Mesendoderm (in vitro differentiated cells): ENCODE results near the gene LUC7L3.

ENCODE experiments used
- DNase-seq: peaks from one replicate; pipeline ENCODE4 v3.0.0; 2013
- H2AK5ac ChIP-seq: 2 replicates; pipeline ENCODE4 v1.6.1; 2013; ENCODE audit warnings: low read length, inconsistent platforms
- H2BK120ac ChIP-seq: 2 replicates; pipeline ENCODE4 v1.6.1; 2013; ENCODE audit warnings: low read depth, mild to moderate bottlenecking, low read length, moderate library complexity, mixed read lengths
- H2BK15ac ChIP-seq: replicated peaks from 2 replicates; pipeline ENCODE4 v1.6.1; 2013; ENCODE audit warnings: low read depth, mild to moderate bottlenecking, moderate library complexity
- H2BK5ac ChIP-seq: 2 replicates; pipeline ENCODE4 v1.6.1; 2013; ENCODE audit warnings: low read length, inconsistent platforms
- H3K18ac ChIP-seq: 2 replicates; pipeline ENCODE4 v1.6.1; 2013; ENCODE audit warnings: mild to moderate bottlenecking, low read length, mixed read lengths
- H3K23ac ChIP-seq: one replicate; pipeline ENCODE4 v1.6.1; 2013; ENCODE audit warnings: low read length
- H3K27ac ChIP-seq: 2 replicates; pipeline ENCODE4 v1.5.1; 2013; ENCODE audit warnings: low read depth, mild to moderate bottlenecking, inconsistent platforms, low read length, moderate library complexity
- H3K27me3 ChIP-seq: 2 replicates; pipeline ENCODE4 v1.6.1; 2013; ENCODE audit warnings: low read length, control low read depth, mild to moderate bottlenecking, inconsistent platforms; ENCODE audit not compliant: insufficient read depth, poor library complexity
- H3K36me3 ChIP-seq: 2 replicates; pipeline ENCODE4 v1.6.1; 2013; ENCODE audit warnings: low read length, inconsistent platforms; ENCODE audit not compliant: control insufficient read depth, insufficient read depth
- H3K4ac ChIP-seq: one replicate; pipeline ENCODE4 v1.6.1; 2013; ENCODE audit warnings: low read depth, mild to moderate bottlenecking, low read length, moderate library complexity
- H3K4me1 ChIP-seq: 2 replicates; pipeline ENCODE4 v1.6.1; 2013; ENCODE audit warnings: low read depth, low read length, inconsistent platforms; ENCODE audit not compliant: control insufficient read depth
- H3K4me2 ChIP-seq: 2 replicates; pipeline ENCODE4 v1.6.1; 2013; ENCODE audit warnings: low read length
- H3K4me3 ChIP-seq: 2 replicates; pipeline ENCODE4 v1.5.1; 2013; ENCODE audit warnings: mild to moderate bottlenecking, low read length
- H3K56ac ChIP-seq: one replicate; pipeline ENCODE4 v1.6.1; 2013; ENCODE audit warnings: low read length
- H3K79me1 ChIP-seq: 2 replicates; pipeline ENCODE4 v1.6.1; 2013; ENCODE audit warnings: low read length, inconsistent platforms
- H3K79me2 ChIP-seq: 2 replicates; pipeline ENCODE4 v1.6.1; 2013; ENCODE audit warnings: mild to moderate bottlenecking, low read length; ENCODE audit not compliant: control insufficient read depth, insufficient read depth
- H3K9ac ChIP-seq: 2 replicates; pipeline ENCODE4 v1.6.1; 2013; ENCODE audit warnings: low read length, inconsistent platforms
- H4K5ac ChIP-seq: one replicate; pipeline ENCODE4 v1.6.1; 2013; ENCODE audit warnings: low read length
- H4K8ac ChIP-seq: one replicate; pipeline ENCODE4 v1.6.1; 2013; ENCODE audit warnings: low read depth, mild to moderate bottlenecking, control low read depth, low read length, moderate library complexity
- WGBS: extraction: QIAGEN DNeasy Blood & Tissue Kit; methylation state at CpG from one replicate; pipeline ENCODE4 v1.1.7; 2013; ENCODE audit warnings: low lambda C conversion rate, missing lambda C conversion rate; ENCODE audit not compliant: insufficient coverage; ENCODE audit errors: extremely low coverage; 5-methylcytosine and 5-hydroxymethylcytosine counted together

Gene LUC7L3

GRCh38 chr17:50710025-50710424 is 9.4 kb upstream of the LUC7L3 start:
- Histone ChIP-seq H3K4me1 (peaks cover 3% of the 10 kb centered on the region), H2BK5ac (no peak overlapping the region), H3K56ac (no peak overlapping the region), H3K4me3 (no peak overlapping the region), H4K8ac (no peak overlapping the region), H2BK15ac (no peak overlapping the region), H3K4me2 (no peak overlapping the region), H3K4ac (no peak overlapping the region), H2AK5ac (no peak overlapping the region), H3K27me3 (no peaks in the 10 kb centered on the region), H3K9ac (no peak overlapping the region), H2BK120ac (no peak overlapping the region), H3K79me2 (peaks cover 5% of the 10 kb centered on the region), H3K36me3 (no peaks in the 10 kb centered on the region), H4K5ac (no peak overlapping the region), H3K27ac (no peak overlapping the region), H3K18ac (no peak overlapping the region), H3K23ac (no peak overlapping the region), H3K79me1 (no peaks in the 10 kb centered on the region)
- DNase-seq: no peak
- WGBS: no CpG with 5 or more reads among the region's 2 CpGs

- Histone ChIP-seq H3K4me2 (no peak overlapping the region), H3K79me2 (peaks cover 2% of the 10 kb centered on the region), H3K4ac (no peak overlapping the region), H3K23ac (no peak overlapping the region), H3K27me3 (no peaks in the 10 kb centered on the region), H3K4me1 (peaks cover 3% of the 10 kb centered on the region), H2BK120ac (no peak overlapping the region), H3K79me1 (no peaks in the 10 kb centered on the region), H3K9ac (no peak overlapping the region), H2BK15ac (no peak overlapping the region), H4K8ac (no peak overlapping the region), H4K5ac (no peak overlapping the region), H3K36me3 (no peaks in the 10 kb centered on the region), H3K27ac (no peak overlapping the region), H3K56ac (no peak overlapping the region), H3K18ac (no peak overlapping the region), H3K4me3 (no peak overlapping the region), H2BK5ac (no peak overlapping the region), H2AK5ac (no peak overlapping the region)
- DNase-seq: no peak
- no CpG with 5 or more reads among the region's 4 CpGs for WGBS
Measured at GRCh38 chr17:50710650-50711049, 8.8 kb upstream of the LUC7L3 start.

- H3K18ac ChIP-seq: no peak overlapping the region
- no peak overlapping the region for H2BK5ac ChIP-seq
- peaks cover 3% of the 10 kb centered on the region for H3K4me1 ChIP-seq
- no peaks in the 10 kb centered on the region for H3K79me1 ChIP-seq
- H4K8ac ChIP-seq: no peak overlapping the region
- no peak overlapping the region for H2AK5ac ChIP-seq
- H3K79me2 ChIP-seq: no peaks in the 10 kb centered on the region
- H3K27ac ChIP-seq: no peak overlapping the region
- no peak overlapping the region for H2BK120ac ChIP-seq
- no peak overlapping the region for H2BK15ac ChIP-seq
- H3K4me3 ChIP-seq: no peak overlapping the region
- no peak overlapping the region for H4K5ac ChIP-seq
- no peak overlapping the region for H3K4me2 ChIP-seq
- DNase-seq: no peak
- H3K36me3 ChIP-seq: no peaks in the 10 kb centered on the region
- WGBS: no CpG with 5 or more reads among the region's 9 CpGs
- no peak overlapping the region for H3K56ac ChIP-seq
- no peak overlapping the region for H3K9ac ChIP-seq
- no peak overlapping the region for H3K23ac ChIP-seq
- H3K4ac ChIP-seq: no peak overlapping the region
- no peaks in the 10 kb centered on the region for H3K27me3 ChIP-seq
Measured at GRCh38 chr17:50712641-50713040, 6.8 kb upstream of the LUC7L3 start.

- no CpG with 5 or more reads among the region's 3 CpGs for WGBS
- no peaks in the 10 kb centered on the region for H3K27me3 ChIP-seq
Measured at GRCh38 chr17:50715471-50715870, 3.9 kb upstream of the LUC7L3 start.

GRCh38 chr17:50719924-50720794 is 756 bp downstream of the LUC7L3 start:
- no peak overlapping the region for H2BK15ac ChIP-seq

More at GRCh38 chr17:50715471-50715870, 3.9 kb upstream of the LUC7L3 start:
- no peaks in the 10 kb centered on the region for H3K79me1 ChIP-seq
- DNase-seq: no peak
- no peak overlapping the region for H2AK5ac ChIP-seq
- no peak overlapping the region for H3K9ac ChIP-seq
- no peaks in the 10 kb centered on the region for H3K36me3 ChIP-seq
- H2BK15ac ChIP-seq: no peak overlapping the region
- no peaks in the 10 kb centered on the region for H3K4me1 ChIP-seq
- H3K18ac ChIP-seq: no peak overlapping the region
- H3K79me2 ChIP-seq: peaks cover 10% of the 10 kb centered on the region
- H2BK5ac ChIP-seq: no peak overlapping the region
- H4K5ac ChIP-seq: no peak overlapping the region
- H3K4ac ChIP-seq: no peak overlapping the region
- no peak overlapping the region for H4K8ac ChIP-seq
- no peak overlapping the region for H2BK120ac ChIP-seq
- H3K4me3 ChIP-seq: no peak overlapping the region
- no peak overlapping the region for H3K27ac ChIP-seq
- no peak overlapping the region for H3K4me2 ChIP-seq
- H3K56ac ChIP-seq: no peak overlapping the region
- no peak overlapping the region for H3K23ac ChIP-seq

More at GRCh38 chr17:50719924-50720794, 756 bp downstream of the LUC7L3 start:
- no peak overlapping the region for H3K23ac ChIP-seq
- no peak overlapping the region for H4K5ac ChIP-seq
- H3K56ac ChIP-seq: peak overlapping the region; percentile 95
- H3K4me3 ChIP-seq: peak overlapping the region; percentile 91
- H3K79me2 ChIP-seq: peaks cover 52% of the 10 kb centered on the region
- peak overlapping the region; percentile 87 for H3K27ac ChIP-seq
- peak overlapping the region; percentile 14 for H3K4me2 ChIP-seq
- peak overlapping the region; percentile 75 for H3K18ac ChIP-seq
- H4K8ac ChIP-seq: no peak overlapping the region
- H3K36me3 ChIP-seq: no peaks in the 10 kb centered on the region
- H2BK120ac ChIP-seq: peak overlapping the region; percentile 7
- no peak overlapping the region for H2AK5ac ChIP-seq
- H3K9ac ChIP-seq: peak overlapping the region; percentile 96
- no peaks in the 10 kb centered on the region for H3K79me1 ChIP-seq
- H3K4me1 ChIP-seq: peaks cover 6% of the 10 kb centered on the region
- no peak for DNase-seq
- peak overlapping the region; percentile 44 for H3K4ac ChIP-seq
- no peaks in the 10 kb centered on the region for H3K27me3 ChIP-seq
- no CpG with 5 or more reads among the region's 25 CpGs for WGBS
- peak overlapping the region; percentile 71 for H2BK5ac ChIP-seq
